Gastrocnemius medialis (tissue), 4 donors: ENCODE data around the gene CDKN2D. TPM values are rescaled to one million over a fixed set of nuclear protein-coding genes. Genes with fewer than 3 reads are reported as not detected.

Source experiments
- ATAC-seq, 2 donors: fragments of 150-250 bp; one replicate each; pipeline ENCODE4 v1.9.1; 2016
- DNase-seq, 2 donors: peaks; one replicate each; pipeline ENCODE4 v3.0.0-alpha.2; 2019
- H3K27ac ChIP-seq, 4 donors: fragments of 200-600 bp; sonication (generic); 1 replicate in 1 of 4; 2 replicates in 3 of 4; pipeline ENCODE4 v1.5.1; 2016 to 2018; ENCODE audit warnings: mild to moderate bottlenecking in 2 of 4, moderate library complexity in 1 of 4
- H3K27me3 ChIP-seq, 3 donors: fragments of 200-600 bp; sonication (generic) in 2 of 3; 1 replicate in 1 of 3; 2 replicates in 2 of 3; pipeline versions ENCODE4 v1.5.1 to v1.6.0; 2016 to 2019; ENCODE audit warnings: mild to moderate bottlenecking in 1 of 3, moderate library complexity in 1 of 3
- H3K36me3 ChIP-seq, 2 donors: fragments of 200-600 bp; sonication (generic) in 1 of 2; one replicate each; pipeline ENCODE4 v1.5.1; 2017 to 2018
- H3K4me1 ChIP-seq, 2 donors: fragments of 200-600 bp; sonication (generic) in 1 of 2; one replicate each; pipeline ENCODE4 v1.5.1; 2016 to 2017; ENCODE audit warnings: mild to moderate bottlenecking in 2 of 2
- H3K4me3 ChIP-seq, 4 donors: fragments of 200-600 bp; sonication (generic) in 3 of 4; 1 replicate in 1 of 4; 2 replicates in 3 of 4; pipeline ENCODE4 v1.5.1; 2016 to 2019; ENCODE audit warnings: mild to moderate bottlenecking in 2 of 4
- H3K9me3 ChIP-seq, 3 donors: fragments of 200-600 bp; sonication (generic) in 2 of 3; 1 replicate in 1 of 3; 2 replicates in 2 of 3; pipeline ENCODE4 v1.5.1; 2016 to 2019
- POLR2A ChIP-seq, 2 donors: fragments of 450-650 bp; IDR thresholded peaks; one replicate each; pipeline ENCODE4 v1.6.1; 2017; ENCODE audit warnings: antibody characterized with exemption in 2 of 2, mild to moderate bottlenecking in 2 of 2, moderate library complexity in 2 of 2
- in situ Hi-C, 4 donors: fragments of 200-750 bp; cut with MboI; loops; one replicate each; pipeline versions ENCODE4 v1.15.0 to v1.8.0; 2017; ENCODE audit warnings: low sequenced_read_pairs in 4 of 4
- intact Hi-C: fragments of 100-400 bp; cut with DNase I; formaldehyde crosslinking; loops from one replicate; pipeline ENCODE4 v1.15.1; 2023; ENCODE audit warnings: low total_unique reads
- total RNA-seq, 4 donors: library from RNA; depleted of rRNA; stranded (reverse); fragments of >200 nt; gene quantifications; one replicate each; pipeline versions ENCODE4 v1.1.0 to v1.2.3, GENCODE V29; 2016
- TF ChIP-seq, protein P1 (sequence below), 5 experiments: fragments of 450-650 bp in 3 of 5; fragments of 200-600 bp in 2 of 5; sonication (generic) in 2 of 5; IDR thresholded peaks in 4 of 5; conservative IDR thresholded peaks in 1 of 5; 1 replicate in 4 of 5; 2 replicates in 1 of 5; pipeline ENCODE4 v1.5.1; 2016 to 2019; ENCODE audit warnings: antibody characterized with exemption in 5 of 5, mild to moderate bottlenecking in 3 of 5, moderate library complexity in 3 of 5

CDKN2D gene
- total RNA-seq, 4 donors from 2014 or later: 7.3 to 18.1 (median 13.4) TPM

DNA sequence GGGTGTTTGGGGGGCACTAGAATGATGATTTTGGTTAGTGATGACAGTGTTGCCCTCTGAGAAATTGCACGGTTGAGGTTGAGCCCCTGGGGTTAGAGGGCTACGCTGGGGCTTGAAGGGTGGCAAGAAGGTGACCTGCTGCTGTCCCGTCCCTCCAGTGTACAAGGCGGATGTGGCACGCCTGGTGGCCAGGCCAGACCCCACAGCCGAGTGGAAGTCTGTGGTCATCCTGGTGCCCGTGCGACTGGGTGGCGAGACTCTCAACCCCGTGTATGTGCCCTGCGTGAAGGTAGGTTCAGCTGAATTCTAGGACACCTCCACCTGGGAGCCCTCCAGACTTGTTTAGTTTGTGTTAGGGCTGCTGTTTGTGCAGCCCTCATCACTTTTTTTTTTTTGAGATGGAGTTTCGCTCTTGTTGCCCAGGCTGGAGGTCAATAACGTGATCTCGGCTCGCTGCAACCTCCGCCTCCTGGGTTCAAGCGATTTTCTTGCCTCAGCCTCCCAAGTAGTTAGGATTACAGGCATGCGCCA lies 20.0 kb downstream of the CDKN2D start:
- H3K4me3 ChIP-seq: no peak overlapping the region
- H3K4me1 ChIP-seq: peaks cover 12 to 18% of the 10 kb centered on the region in 2 donors
- in situ Hi-C loops (loop anchor here in 1 of 4 donors (10.0 kb wide), 1 partner anchor 64 kb away; no protein-coding TSS in a partner anchor), intact Hi-C loops (no loop called here)
- no peak for DNase-seq
- no peaks in the 10 kb centered on the region for H3K9me3 ChIP-seq
- peaks cover 0 to 79% of the 10 kb centered on the region in 2 donors for H3K36me3 ChIP-seq
- H3K27ac ChIP-seq: no peak overlapping the region
- TF ChIP-seq, protein P1, sequence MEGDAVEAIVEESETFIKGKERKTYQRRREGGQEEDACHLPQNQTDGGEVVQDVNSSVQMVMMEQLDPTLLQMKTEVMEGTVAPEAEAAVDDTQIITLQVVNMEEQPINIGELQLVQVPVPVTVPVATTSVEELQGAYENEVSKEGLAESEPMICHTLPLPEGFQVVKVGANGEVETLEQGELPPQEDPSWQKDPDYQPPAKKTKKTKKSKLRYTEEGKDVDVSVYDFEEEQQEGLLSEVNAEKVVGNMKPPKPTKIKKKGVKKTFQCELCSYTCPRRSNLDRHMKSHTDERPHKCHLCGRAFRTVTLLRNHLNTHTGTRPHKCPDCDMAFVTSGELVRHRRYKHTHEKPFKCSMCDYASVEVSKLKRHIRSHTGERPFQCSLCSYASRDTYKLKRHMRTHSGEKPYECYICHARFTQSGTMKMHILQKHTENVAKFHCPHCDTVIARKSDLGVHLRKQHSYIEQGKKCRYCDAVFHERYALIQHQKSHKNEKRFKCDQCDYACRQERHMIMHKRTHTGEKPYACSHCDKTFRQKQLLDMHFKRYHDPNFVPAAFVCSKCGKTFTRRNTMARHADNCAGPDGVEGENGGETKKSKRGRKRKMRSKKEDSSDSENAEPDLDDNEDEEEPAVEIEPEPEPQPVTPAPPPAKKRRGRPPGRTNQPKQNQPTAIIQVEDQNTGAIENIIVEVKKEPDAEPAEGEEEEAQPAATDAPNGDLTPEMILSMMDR (IDR thresholded peaks at IDR 0.05 in 4 of 5, conservative IDR thresholded peaks at IDR 0.05 in 1 of 5): no peak
- no peak for TF ChIP-seq POLR2A (IDR thresholded peaks at IDR 0.05)
- no peaks in the 10 kb centered on the region for H3K27me3 ChIP-seq
- ATAC-seq: no peak

DNA sequence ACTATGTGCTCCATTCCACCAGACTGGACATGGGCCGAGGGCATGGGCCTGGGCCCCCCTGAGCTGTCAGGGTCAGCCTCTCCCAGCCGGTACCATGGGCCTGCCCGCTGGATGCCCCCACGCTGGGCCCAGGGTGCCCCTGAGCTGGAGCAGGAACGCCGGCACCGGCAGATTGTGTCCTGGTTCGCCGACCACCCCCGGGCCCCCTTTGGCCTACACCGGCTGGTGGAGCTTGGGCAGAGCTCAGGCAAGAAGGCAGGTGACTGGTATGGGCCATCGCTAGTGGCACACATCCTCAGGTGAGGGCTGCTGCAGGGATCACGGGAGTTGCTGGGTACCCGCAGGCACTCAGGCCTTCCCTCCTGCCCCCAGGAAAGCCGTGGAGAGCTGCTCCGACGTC lies 22.0 kb downstream of the CDKN2D start:
- Histone ChIP-seq H3K9me3 (no peaks in the 10 kb centered on the region), H3K27me3 (no peaks in the 10 kb centered on the region), H3K4me3 (no peak overlapping the region), H3K27ac (no peak overlapping the region), H3K36me3 (peaks cover 0 to 59% of the 10 kb centered on the region in 2 donors), H3K4me1 (peaks cover 15 to 18% of the 10 kb centered on the region in 2 donors)
- no peak for DNase-seq
- no peak for ATAC-seq
- intact Hi-C loops: no loop called here
- in situ Hi-C loops: loop anchor here in 1 of 4 donors (10.0 kb wide), 1 partner anchor 62 kb away; no protein-coding TSS in a partner anchor
- TF ChIP-seq, protein P1 (IDR thresholded peaks at IDR 0.05 in 4 of 5, conservative IDR thresholded peaks at IDR 0.05 in 1 of 5): no peak
- no peak for TF ChIP-seq POLR2A (IDR thresholded peaks at IDR 0.05)

DNA sequence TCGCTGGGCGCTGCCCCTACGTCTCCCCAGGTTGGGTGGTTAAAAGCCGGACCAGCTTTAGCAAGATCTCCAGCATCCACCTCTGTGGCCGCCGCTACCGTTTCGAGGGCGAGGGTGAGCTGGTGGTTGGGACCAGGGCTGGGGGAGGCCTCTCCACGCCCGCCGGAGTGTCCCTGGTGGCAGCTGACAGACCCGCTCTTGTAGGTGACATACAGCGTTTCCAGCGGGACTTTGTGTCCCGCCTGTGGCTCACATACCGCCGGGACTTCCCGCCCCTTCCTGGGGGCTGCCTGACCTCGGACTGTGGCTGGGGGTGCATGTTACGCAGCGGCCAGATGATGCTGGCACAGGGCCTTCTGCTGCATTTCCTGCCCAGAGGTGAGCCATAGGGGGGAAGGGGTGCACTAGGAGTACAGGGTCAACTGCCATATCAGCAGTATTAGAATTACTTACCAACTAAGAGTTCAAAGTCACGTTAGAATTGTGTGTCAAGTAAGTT lies 24.0 kb downstream of the CDKN2D start:
- intact Hi-C loops: loop anchor here (2.0 kb wide), 1 partner anchor 42 kb away; the partner anchor contains the start of gene KEAP1
- peak overlapping the region; percentile 89 to 96 (median 92) for H3K27ac ChIP-seq
- no peak for ATAC-seq

DNA sequence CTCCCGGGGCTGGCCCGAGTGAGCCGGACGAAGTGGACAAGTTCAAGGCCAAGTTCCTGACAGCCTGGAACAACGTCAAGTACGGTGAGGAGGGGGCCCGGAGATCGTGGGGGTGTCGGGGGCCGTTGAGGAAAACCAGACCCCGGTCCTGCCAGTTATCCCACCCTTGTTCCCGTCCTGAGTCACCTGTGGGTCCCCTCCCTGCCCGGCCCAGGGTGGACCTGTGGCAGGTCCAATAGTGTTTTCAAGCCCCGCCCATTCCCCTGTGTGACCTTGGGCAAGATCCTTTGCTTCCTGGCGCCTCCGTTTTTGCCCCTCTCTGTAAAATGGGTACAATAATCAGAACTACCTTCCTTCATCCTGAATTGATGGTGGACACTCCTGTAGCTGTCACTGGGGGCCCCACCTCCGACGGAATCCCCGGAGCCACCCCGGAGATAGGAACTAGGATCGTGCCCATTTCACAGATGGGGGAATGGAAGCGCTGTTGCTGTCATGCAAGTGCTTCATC lies 24.5 kb downstream of the CDKN2D start:
- peak; percentile 55 to 64 for ATAC-seq
- peak in 1 of 2 donors; percentile 69 for DNase-seq
- H3K4me1 ChIP-seq: peaks cover 15 to 18% of the 10 kb centered on the region in 2 donors
- H3K27ac ChIP-seq: peak overlapping the region; percentile 89 to 96 (median 92)
- intact Hi-C loops (loop anchor here (2.0 kb wide), 1 partner anchor 41 kb away; the partner anchor contains the start of gene KEAP1), in situ Hi-C loops (loop anchor here in 1 of 4 donors (10.0 kb wide), 1 partner anchor 59 kb away; no protein-coding TSS in a partner anchor)
- H3K36me3 ChIP-seq: peaks cover 0 to 34% of the 10 kb centered on the region in 2 donors
- no peaks in the 10 kb centered on the region for H3K27me3 ChIP-seq
- H3K9me3 ChIP-seq: no peaks in the 10 kb centered on the region
- H3K4me3 ChIP-seq: peak overlapping the region; percentile 68 to 94 (median 79)
- no peak for TF ChIP-seq POLR2A (IDR thresholded peaks at IDR 0.05)
- TF ChIP-seq, protein P1 (IDR thresholded peaks at IDR 0.05 in 4 of 5, conservative IDR thresholded peaks at IDR 0.05 in 1 of 5): no peak

More for the DNA sequence above, 24.0 kb downstream of the CDKN2D start:
- peak overlapping the region; percentile 68 to 94 (median 79) for H3K4me3 ChIP-seq
- H3K9me3 ChIP-seq: no peaks in the 10 kb centered on the region
- H3K27me3 ChIP-seq: no peaks in the 10 kb centered on the region
- in situ Hi-C loops: loop anchor here in 1 of 4 donors (10.0 kb wide), 1 partner anchor 60 kb away; no protein-coding TSS in a partner anchor
- DNase-seq: no peak
- H3K4me1 ChIP-seq: peaks cover 15 to 18% of the 10 kb centered on the region in 2 donors
- TF ChIP-seq, protein P1 (IDR thresholded peaks at IDR 0.05 in 4 of 5, conservative IDR thresholded peaks at IDR 0.05 in 1 of 5): no peak
- TF ChIP-seq POLR2A (IDR thresholded peaks at IDR 0.05): no peak
- H3K36me3 ChIP-seq: peaks cover 0 to 39% of the 10 kb centered on the region in 2 donors
